ENCODE data around the gene IPCEF1. TPM values are rescaled to one million over a fixed set of nuclear protein-coding genes. Genes with fewer than 3 reads are reported as not detected.

Gene IPCEF1
- total RNA-seq, result 0.09 and 0.47 TPM in 2 replicates

GRCh38 chr6:154356690-154357089, at the start of gene IPCEF1:
Gene IPCEF1 (minus strand): TSS chr6:154356803. CDS start chr6:154265947, 90,856 bp downstream.

Other genes starting within 250 kb of the IPCEF1 start
- 3.0 and 3.6 TPM in 2 replicates for gene CNKSR3, start 153.9 kb upstream of the IPCEF1 start, total RNA-seq

All from bronchial smooth muscle cell (primary cell).